ENCODE data around the gene REM1. TPM values are rescaled to one million over a fixed set of nuclear protein-coding genes. Genes with fewer than 3 reads are reported as not detected.
"Not testable (repeated sequence)": the region's sequence is repeated elsewhere in the genome, so short reads cannot be mapped to it uniquely, and the experiment has no call there.

Gene REM1
- total RNA-seq, 1 experiment from 2014 or later, result not detected

GRCh38 chr20:31452575-31452974, 22.5 kb upstream of the REM1 start:
- intact Hi-C loops (cut with micrococcal nuclease; ENCODE audit: unreplicated experiment) (no loop called here), in situ Hi-C loops (cut with HindIII; ENCODE audit: low pct_unique_long_range_greater_than_20kb, low sequenced_read_pairs) (no loop called here)
- no peak overlapping the region for H3K27ac ChIP-seq (ENCODE audit: low read length)
- H3K4me1 ChIP-seq (ENCODE audit: control insufficient read depth, insufficient read depth, low read length), result no peaks in the 10 kb centered on the region
- no peaks in the 10 kb centered on the region for H3K9me3 ChIP-seq (ENCODE audit: control insufficient read depth, insufficient read depth, low read depth, low read length)
- no peak overlapping the region for H3K4me3 ChIP-seq (ENCODE audit: low read depth in 2 of 2, low read length in 2 of 2)
- TF ChIP-seq SIN3A (IDR thresholded peaks at IDR 0.05; ENCODE audit: borderline replicate concordance, insufficient read depth, low read depth, low read length) (no peak), POLR2AphosphoS5 (IDR thresholded peaks at IDR 0.05; ENCODE audit: low read depth, low read length) (no peak), REST (IDR thresholded peaks at IDR 0.05; ENCODE audit: insufficient read depth in 1 of 2, low read depth in 2 of 2, low read length in 1 of 2) (no peak), TCF7L2 (IDR thresholded peaks at IDR 0.05; ENCODE audit: low read depth, low read length) (no peak), CTCF (IDR thresholded peaks at IDR 0.05) (no peak)
- H3K27me3 ChIP-seq (ENCODE audit: control insufficient read depth, insufficient read depth, low read length), result no peaks in the 10 kb centered on the region
- ChIA-PET POLR2A (no interaction called here), CTCF (no interaction called here)
- DNase-seq (ENCODE audit: low read depth, low spot score) (no peak), ATAC-seq (no peak)
- no peaks in the 10 kb centered on the region for H3K36me3 ChIP-seq (ENCODE audit: control insufficient read depth, insufficient read depth, low read length)
- BruUV-seq (replicated peaks), result no TSS peak

DNA sequence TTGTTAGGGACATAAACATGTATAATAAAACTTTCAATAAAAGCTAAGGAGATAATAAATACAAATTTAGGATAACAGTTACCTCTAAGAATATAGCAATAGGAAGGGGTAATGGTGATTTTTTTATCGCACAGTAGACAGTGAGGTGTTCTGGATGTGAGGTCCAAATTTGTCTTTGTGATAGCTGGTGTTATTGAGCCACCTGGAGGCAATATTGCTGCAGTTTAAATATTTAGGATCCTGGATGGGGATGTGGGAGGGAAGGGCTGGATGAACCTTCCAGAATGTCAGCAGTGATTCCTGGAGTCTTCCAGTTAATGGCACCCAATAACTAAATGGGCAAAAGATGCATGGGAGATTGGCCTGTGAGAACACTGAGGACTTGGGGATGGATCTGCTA, 20.7 kb upstream of the REM1 start:
- H3K36me3 ChIP-seq (ENCODE audit: control insufficient read depth, insufficient read depth, low read length), result no peaks in the 10 kb centered on the region
- ChIA-PET CTCF (interaction anchor here (0.7 to 1.1 kb wide), 2 partner anchors 49 to 66 kb away, joined by 4 to 6 read pairs; no protein-coding TSS in a partner anchor), POLR2A (interaction anchor here (0.7 kb wide), 1 partner anchor 55 kb away, joined by 10 read pairs; no protein-coding TSS in a partner anchor)
- no TSS peak for BruUV-seq (replicated peaks)
- intact Hi-C loops (cut with micrococcal nuclease; ENCODE audit: unreplicated experiment), result no loop called here
- no peaks in the 10 kb centered on the region for H3K4me1 ChIP-seq (ENCODE audit: control insufficient read depth, insufficient read depth, low read length)
- no peaks in the 10 kb centered on the region for H3K27me3 ChIP-seq (ENCODE audit: control insufficient read depth, insufficient read depth, low read length)
- H3K4me3 ChIP-seq (ENCODE audit: low read depth in 2 of 2, low read length in 2 of 2), result no peak overlapping the region
- in situ Hi-C loops (cut with HindIII; ENCODE audit: low pct_unique_long_range_greater_than_20kb, low sequenced_read_pairs), result no loop called here
- DNase-seq (ENCODE audit: low read depth, low spot score) (no peak), ATAC-seq (peak; percentile 67)
- no peaks in the 10 kb centered on the region for H3K9me3 ChIP-seq (ENCODE audit: control insufficient read depth, insufficient read depth, low read depth, low read length)
- no peak overlapping the region for H3K27ac ChIP-seq (ENCODE audit: low read length)
- TF ChIP-seq POLR2AphosphoS5 (IDR thresholded peaks at IDR 0.05; ENCODE audit: low read depth, low read length) (no peak), REST (IDR thresholded peaks at IDR 0.05; ENCODE audit: insufficient read depth in 1 of 2, low read depth in 2 of 2, low read length in 1 of 2) (no peak), TCF7L2 (IDR thresholded peaks at IDR 0.05; ENCODE audit: low read depth, low read length) (no peak), CTCF (IDR thresholded peaks at IDR 0.05) (no peak), SIN3A (IDR thresholded peaks at IDR 0.05; ENCODE audit: borderline replicate concordance, insufficient read depth, low read depth, low read length) (no peak)

DNA sequence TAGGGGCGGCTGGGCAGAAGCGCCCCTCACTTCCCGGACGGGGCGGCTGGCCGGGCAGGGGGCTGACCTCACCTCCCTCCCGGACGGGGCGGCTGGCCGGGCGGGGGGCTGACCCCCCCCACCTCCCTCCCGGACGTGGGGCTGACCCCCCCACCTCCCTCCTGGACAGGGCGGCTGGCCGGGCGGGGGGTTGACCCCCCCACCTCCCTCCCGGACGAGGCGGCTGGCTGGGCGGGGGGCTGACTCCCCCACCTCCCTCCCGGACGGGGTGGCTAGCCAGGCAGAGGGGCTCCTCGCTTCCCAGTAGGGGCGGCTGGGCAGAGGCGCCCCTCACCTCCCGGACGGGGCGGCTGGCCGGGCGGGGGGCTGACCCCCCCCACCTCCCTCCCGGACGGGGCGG, 4.1 kb upstream of the REM1 start:
- in situ Hi-C loops (cut with HindIII; ENCODE audit: low pct_unique_long_range_greater_than_20kb, low sequenced_read_pairs); ATAC-seq; H3K36me3 ChIP-seq (ENCODE audit: control insufficient read depth, insufficient read depth, low read length); H3K4me3 ChIP-seq (ENCODE audit: low read depth in 2 of 2, low read length in 2 of 2); H3K27ac ChIP-seq (ENCODE audit: low read length); H3K27me3 ChIP-seq (ENCODE audit: control insufficient read depth, insufficient read depth, low read length); BruUV-seq (replicated peaks); DNase-seq (ENCODE audit: low read depth, low spot score); POLR2A ChIA-PET; CTCF ChIA-PET; H3K9me3 ChIP-seq (ENCODE audit: control insufficient read depth, insufficient read depth, low read depth, low read length); intact Hi-C loops (cut with micrococcal nuclease; ENCODE audit: unreplicated experiment); H3K4me1 ChIP-seq (ENCODE audit: control insufficient read depth, insufficient read depth, low read length): not testable (repeated sequence)

All from Panc1 (cell line).